Dermis microvascular lymphatic vessel endothelial cell (primary cell): ENCODE measurements around the gene SLC7A4. TPM values are rescaled to one million over a fixed set of nuclear protein-coding genes. Genes with fewer than 3 reads are reported as not detected.

Experiments used
- DNase-seq, 2 donors: peaks; one replicate each; pipeline versions ENCODE4 v3.0.0 to v3.0.0-alpha.2; 2010; ENCODE audit warnings: low read depth in 2 of 2
- total RNA-seq: library from RNA; depleted of rRNA; stranded (reverse); fragments of >200 nt; gene quantifications from 2 replicates; pipeline ENCODE4 v1.2.1, GENCODE V29; 2014

Gene SLC7A4
- total RNA-seq, 1 donor from 2014 or later = not detected

DNA sequence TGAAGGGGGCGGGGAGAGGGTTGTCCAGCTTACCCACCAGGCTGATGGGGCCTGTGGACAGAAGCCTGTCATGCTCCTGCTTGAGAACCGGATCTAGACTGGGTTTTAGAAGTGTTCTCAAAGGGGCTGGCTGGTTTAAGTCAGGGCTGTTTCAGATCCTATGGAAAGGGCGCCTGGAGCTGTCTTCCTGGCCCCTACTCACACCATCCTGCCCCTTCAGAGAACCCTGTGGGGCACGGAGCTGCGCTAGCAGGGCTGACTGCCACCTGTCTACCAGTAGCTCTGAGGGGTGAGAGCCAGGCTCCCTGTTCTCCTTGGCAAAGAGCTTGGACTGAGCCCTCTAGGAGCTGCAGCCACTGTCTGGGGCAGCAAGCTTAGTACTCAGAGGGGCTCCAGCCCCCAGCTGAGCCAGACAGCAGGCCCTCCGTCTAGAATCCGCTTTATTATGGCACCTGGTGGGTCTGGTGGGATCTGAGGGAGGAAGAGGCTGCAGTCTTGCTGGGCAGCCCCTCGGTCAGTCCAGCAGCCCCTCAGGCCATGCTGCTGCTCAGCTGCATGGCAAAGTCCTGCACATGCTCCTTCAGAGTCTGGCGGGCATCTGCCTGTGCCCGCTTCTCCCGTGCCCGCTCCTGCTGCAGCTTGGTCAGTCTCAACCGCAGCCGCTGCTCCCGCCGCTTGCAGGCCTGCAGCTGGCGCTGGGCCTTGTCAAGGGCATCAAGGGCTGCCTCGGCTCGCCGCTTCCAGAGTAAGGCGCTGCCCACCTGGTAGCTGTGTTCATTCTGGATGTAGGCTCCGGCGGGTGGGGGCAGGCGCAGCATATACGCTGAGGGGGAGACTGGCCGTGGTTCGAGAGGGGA lies 32.8 kb downstream of the SLC7A4 start:
- no peak for DNase-seq

DNA sequence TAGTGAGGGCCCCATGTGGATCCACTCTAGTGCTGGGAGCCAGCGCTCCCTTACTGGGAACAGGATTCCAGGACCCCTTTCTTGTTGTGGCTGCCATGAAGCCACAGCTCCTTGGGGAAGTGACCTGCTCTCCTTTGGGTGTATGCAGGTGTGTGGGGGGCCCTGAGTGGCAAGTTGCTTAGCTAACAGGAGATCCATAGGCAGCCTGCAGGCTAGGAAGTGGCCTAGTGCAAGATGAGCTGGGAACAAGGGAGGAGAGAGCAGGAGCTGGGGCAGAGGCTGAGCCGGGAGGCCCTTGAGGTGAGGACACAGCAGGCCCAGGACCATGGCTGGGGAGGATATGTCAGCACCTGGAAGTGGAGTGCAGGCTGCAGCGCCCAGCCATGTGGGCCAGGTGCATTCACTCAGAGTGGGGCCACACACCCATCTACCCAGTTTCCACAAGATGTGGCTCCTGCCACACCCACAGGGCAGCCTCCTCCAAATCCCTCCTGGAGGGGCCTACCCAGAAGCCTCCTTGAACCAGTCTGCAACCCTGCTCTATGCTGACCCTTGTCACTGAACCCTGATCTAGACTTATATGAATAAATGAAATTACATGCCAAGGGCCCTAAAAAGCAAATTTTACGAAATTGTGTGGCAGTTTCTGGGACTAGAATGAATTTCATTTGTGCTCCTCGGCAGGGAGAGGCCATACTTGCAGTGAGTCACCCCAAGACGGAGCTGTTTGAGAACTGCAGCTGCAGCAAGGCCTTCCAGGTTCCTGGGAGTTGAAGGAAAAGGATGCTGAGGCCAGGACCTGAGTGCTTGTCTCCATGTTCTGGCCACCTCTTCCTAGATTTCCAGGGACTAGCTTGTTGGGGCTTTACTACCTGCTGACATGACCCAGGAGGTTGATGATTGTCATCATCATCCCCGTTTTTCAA lies 33.7 kb downstream of the SLC7A4 start:
- DNase-seq = no peak

DNA sequence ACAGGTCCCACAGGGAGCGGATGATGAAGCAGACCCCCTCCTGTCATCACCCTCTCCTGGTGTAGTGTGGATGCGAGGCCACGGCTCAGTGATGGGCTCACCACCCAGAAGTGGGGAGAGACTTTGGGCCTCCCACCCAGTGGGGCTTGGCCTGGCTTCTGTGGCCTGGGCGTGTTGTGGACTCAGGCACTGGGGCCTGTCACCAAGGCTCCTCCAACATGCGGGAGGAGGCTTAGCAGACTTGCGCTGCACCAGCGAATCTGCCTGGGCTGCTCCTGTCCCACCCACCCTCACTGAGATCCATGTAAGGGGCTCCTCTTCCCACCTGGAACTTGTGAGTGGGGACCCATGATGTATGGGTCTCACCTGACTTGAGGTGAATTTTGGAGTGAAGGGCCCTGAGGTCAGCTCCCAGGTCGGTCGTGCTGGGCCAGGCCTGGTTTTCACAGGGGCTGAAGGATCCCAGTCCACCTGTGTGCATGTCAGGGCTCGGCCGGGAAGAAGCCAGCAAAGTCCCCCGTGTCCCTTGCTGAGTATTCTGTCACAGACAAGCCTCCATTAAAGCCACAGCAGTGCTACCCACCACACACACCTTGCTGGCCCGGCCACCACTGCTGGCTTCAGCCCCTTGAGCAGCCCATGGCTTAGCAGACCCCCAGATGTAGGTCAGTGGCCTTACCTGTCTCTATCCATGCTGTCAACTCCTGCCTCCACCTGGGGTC lies 34.7 kb downstream of the SLC7A4 start:
- no peak for DNase-seq

- no peak for DNase-seq
Observed at GRCh38 chr22:20996598-20997535, 35.5 kb downstream of the SLC7A4 start.

GRCh38 chr22:20996031-20996410 lies 36.3 kb downstream of the SLC7A4 start:
- DNase-seq = no peak

DNA sequence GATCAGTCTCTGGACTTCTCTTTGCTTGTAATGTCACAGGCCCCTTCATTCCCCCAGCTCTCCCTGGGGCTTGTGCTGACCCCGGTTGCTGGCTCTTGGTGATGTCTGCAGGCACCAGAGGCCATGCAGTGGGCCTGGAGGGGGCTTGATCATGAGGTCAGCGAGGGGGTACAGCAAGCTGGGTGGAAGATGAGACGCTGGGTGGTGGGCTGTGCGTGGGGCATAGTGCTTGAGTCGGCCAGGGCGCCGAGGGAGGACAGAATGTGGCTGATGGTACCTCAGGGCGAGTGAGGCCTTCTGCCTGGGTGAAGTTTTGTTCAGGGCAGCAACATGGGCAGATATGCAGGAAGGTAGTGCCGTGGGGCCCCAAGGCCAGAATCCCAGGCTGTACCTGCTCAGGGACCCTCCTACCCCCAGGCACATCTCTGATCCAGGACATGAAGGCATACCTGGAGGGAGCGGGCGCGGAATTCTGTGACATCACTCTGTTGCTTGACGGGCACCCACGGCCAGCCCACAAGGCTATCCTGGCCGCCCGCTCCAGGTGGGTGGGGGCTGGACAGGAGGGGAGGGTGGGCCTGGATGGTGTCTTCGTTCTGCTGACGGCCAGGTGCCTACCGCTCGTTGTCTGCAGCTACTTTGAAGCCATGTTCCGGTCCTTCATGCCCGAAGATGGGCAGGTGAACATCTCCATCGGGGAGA lies 36.9 kb downstream of the SLC7A4 start:
- DNase-seq = no peak

DNA sequence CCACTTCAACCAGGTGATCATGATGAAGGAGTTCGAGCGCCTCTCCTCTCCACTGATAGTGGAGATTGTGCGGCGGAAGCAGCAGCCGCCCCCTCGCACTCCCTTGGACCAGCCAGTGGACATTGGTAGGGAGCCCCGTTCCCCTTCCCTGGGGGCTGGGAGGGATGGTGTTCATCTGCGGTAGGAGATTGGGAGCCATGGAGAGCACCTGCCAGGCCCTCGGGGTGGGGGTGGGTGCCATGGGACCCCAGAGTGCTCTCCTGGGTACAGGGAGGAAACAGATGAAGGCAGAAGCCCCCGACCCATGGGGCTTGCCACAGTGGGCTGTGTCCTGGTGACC lies 37.5 kb downstream of the SLC7A4 start:
- DNase-seq = no peak

GRCh38 chr22:20994128-20994901 lies 38.0 kb downstream of the SLC7A4 start:
- DNase-seq = no peak

- no peak for DNase-seq
Observed at GRCh38 chr22:20993304-20994127, 38.8 kb downstream of the SLC7A4 start.

GRCh38 chr22:20992456-20993303 lies 39.7 kb downstream of the SLC7A4 start:
- DNase-seq = no peak

GRCh38 chr22:20992056-20992442 lies 40.3 kb downstream of the SLC7A4 start:
- DNase-seq = no peak

- no peak for DNase-seq
Observed at GRCh38 chr22:20991252-20992055, 40.9 kb downstream of the SLC7A4 start.

- no peak for DNase-seq
Observed at GRCh38 chr22:20990184-20991180, 41.9 kb downstream of the SLC7A4 start.

- no peak for DNase-seq
Observed at GRCh38 chr22:20989323-20990138, 42.8 kb downstream of the SLC7A4 start.
